CD4-positive, alpha-beta T cell treated with Interferon alpha-2 for 1 hour (primary cell): Measurements from ENCODE around the gene SKAP1.
"Not testable (repeated sequence)": the region's sequence is repeated elsewhere in the genome, so short reads cannot be mapped to it uniquely, and the experiment has no call there.

Experiments used
- DNase-seq, 2 donors: peaks; one replicate each; pipeline ENCODE4 v3.0.0-alpha.2; 2020 to 2022

The SKAP1 gene

DNA sequence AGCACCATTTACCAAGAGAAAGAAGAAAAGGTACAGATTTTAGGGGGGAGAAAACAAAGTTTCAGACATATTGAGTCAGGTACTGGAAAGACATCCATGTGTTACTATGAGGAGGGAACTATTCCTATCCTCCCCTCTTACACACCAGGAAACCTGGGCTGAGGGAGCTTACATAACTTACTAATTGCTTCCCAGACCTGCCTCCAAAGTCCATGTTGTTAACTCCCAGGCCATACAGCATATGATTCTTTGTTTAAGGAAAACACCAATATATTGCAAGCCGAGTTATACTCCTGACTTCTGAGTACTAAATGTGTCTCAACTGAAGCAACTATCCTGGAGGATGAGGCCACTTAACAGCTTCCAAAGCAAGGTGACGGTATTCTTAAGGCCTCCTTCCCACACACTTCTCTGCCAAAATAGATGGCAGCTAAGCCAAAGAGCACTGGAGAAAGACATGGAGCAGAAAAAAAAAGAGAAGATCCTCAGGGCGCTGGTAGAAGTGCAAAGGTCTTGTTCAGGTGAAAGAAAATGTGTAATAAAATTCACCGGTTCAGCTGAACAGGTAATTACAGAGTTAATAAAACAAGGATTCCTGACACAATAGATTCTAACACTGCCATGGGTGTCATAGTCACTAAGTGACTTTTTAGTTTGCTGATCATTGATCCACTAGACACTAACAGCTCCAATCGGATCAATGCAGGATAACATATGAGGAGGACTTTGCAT, 151.1 kb downstream of the SKAP1 start:
- no peak for DNase-seq

DNA sequence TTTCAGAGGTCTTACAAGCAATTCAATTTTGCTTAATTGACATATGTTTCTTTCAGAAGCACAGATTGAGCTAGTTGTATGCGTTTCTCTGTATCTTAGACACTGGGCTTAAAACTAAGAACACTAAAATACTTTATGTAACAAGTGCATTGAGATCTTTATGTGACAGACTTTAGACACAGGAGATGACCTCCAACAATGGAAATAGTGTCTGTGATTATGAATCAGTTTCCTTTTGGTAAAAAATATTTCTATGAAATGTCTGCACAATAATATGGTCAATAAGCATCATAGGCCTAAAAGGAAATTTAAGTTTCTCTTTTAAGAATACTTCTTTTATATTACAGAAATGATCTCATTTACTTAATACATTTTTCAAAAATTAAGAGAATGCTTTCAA, 153.2 kb downstream of the SKAP1 start:
- DNase-seq: no peak

DNA sequence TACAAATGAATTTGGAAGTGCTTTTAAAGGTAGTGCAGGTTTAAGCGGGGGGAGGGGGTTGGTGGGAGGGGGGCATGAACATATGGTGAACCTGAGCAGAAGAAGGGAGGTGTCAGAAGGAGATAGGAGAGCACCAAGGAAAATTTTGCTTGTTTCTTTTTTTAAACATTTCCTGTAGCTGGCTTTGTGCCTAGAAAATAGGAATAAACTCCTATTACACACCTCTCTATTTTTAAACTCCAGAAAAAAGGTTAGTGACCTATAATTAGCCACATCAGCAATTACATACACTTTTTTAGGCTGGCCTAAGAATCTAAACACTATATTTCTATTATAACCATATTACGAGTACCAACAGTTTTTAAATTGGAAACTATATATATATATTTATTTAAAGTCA, 159.1 kb downstream of the SKAP1 start:
- no peak for DNase-seq

DNA sequence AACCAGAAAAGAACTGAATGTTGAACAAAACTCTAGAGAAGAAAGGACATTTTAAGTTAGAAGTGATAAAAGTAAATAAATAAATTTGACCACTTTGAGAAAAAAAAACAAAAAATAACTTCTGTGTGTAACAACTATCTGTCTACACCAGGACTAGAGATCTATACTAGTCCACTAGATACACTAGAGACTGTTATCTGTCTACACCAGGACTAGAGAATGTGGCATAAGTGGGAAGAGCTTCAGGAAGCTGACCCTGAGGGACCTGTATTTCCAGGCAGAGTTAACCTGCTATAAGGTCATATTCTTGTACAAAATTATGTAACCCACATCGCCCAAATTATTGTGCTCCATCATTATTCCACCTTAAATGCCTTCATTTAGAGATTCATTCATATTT, 160.8 kb downstream of the SKAP1 start:
- DNase-seq: no peak

DNA sequence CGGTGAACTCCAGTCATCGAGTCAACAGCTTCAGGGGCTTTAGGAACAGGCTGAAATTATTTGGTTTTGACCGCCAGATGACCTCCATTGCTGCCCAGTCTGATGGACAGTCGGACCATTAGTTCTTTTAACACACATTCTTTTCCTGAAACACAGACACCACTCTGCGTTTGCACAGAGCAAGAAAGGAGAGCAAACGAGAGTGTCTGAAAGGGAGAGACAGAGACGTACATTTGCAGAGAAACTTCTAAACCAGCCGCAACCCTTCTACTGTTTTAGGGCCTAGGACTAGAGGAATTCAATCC, 166.3 kb downstream of the SKAP1 start:
- DNase-seq: no peak

DNA sequence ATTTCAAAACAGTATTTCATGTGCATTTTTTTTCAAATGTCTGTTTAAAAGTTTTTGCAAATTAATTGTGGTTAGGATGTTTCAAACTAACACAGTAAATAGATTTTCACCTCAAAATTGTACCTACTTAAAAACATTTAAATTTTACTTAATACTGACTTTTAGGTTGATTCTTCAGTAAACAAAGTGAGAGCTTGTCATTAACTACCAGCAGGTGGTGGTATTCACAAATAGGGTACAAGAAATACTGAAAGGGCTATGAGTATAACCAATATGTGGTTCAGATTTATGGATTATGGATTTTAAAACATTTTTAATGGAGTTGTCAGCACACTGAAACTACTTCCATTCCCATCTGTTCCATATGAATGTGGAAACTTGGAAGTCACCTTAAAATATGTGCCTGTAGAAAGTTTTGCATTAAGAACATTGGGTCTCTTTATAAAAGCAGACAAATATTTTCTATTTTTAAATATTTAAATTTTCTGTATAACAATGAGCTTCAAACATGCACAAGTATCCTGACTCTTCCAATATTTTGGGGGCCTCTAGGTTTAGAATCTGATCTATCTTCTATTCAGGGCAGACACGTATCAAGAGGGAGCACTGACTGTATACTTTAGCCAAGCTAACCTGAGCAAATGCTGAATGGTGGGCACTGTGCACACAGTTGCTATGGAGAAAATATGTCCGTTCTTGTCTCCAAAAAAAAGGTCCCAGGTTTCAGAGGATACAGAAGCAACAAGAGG, 166.9 kb downstream of the SKAP1 start:
- peak in 1 of 2 donors; percentile 31 for DNase-seq

DNA sequence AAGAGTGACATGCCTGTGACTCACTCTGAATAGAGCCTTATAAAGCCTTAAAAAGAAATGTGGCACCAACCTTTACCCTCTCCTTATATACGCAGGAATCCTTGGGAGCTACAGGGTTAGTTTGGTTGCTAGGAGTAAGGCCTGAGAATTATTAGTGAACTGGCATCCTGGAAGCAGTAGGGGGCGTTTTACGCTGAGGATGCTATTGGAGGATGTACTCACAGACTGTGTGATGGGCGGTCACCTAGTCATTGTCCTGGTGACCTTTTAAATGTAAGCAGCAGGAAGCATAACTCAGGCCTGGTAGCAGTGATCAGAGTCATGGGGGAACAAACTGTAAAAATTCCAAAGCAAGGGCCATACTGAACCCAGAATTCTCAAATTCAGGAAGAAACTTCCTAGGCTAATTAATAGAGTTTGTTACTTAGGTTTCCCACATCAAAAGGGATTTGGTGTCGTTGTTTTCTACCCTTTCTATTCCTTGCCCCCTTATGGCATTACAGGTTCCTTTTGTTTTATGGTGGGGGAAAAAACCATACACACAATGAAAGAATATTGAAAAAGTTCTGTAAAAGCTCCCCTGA, 168.6 kb downstream of the SKAP1 start:
- peak in 1 of 2 donors; percentile 15 for DNase-seq

DNA sequence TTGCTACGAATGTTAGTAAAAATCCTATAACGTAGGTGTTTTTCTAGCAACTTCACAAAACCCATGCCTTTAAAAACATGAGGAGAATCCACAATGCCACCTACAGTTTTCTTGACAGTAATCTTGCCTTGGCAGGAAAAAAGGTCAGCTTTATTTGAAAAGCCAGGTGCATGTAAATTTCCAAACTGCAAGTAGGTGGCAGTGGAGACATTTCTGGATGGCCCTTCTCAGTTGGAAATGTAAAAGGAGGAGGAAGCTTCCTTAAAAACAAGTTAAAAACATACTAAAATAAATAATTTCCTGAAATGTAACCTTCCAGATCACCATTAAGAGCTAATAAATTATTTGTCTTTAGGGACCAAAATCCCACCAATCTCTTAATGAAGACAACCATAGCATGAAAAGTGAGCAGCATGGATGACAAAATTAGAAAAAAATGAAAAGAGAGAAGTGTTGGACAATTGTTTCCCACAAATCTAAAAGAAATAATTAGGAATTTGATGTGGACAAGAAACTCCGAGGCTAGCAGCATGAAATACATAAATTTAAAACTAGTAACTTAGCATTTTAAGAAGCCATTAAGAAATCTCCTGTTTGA, 170.2 kb downstream of the SKAP1 start:
- peak in 1 of 2 donors; percentile 23 for DNase-seq

DNA sequence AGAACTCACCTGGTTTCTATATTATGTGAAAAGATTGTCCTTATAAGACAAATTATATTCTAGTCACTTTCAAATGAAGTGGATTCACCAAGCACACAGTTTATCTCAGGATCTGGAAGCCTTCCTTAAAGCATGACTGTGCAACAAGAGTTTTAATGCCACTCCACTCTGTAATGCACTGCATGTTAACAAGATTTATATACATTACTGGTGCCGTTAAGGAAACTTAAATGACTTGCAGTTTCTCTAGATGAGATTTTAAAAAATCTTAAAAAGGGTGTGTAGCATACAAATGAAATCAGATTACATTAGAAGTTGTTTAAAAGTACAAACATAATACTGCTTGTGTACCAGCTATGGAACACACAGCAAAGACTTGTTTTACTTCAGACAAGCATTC, 171.7 kb downstream of the SKAP1 start:
- no peak for DNase-seq

DNA sequence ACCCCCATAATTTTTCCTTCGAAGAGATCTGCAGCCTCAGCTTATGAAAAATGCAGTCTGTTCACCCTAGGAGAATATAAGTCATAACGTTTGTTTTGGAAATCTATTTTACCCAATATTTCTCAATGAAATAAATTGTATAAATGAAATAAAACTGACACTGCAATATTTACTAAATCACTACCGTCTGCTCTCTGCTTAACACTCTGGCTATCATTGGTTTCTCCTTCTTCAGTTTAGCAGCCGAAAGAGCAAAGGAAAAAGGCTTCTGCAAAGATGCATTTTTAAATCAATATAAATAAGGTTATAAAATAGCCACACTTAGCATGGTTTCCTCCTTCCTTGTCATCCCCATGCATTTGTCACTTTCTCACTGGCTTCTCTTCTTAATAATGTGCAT, 174.3 kb downstream of the SKAP1 start:
- DNase-seq: no peak

DNA sequence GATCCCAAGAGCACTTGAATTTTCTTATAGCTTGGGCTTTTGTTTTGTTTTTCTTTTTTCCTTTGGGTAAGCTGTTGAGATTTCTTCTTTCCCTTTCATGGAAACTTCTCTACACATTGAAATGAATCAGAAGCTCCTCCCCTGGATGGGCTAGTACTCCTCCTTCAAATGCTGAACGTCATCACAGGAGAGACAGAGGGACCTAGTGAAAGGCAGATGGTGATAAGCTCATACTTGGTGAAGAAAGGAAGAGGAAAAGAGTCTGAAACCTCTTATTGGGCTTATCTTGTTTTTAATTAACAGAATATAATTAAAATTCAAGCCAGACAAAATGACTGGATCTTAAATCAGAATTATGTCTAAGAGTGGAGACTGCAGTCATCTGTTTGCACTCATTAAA, 175.1 kb downstream of the SKAP1 start:
- no peak for DNase-seq

DNA sequence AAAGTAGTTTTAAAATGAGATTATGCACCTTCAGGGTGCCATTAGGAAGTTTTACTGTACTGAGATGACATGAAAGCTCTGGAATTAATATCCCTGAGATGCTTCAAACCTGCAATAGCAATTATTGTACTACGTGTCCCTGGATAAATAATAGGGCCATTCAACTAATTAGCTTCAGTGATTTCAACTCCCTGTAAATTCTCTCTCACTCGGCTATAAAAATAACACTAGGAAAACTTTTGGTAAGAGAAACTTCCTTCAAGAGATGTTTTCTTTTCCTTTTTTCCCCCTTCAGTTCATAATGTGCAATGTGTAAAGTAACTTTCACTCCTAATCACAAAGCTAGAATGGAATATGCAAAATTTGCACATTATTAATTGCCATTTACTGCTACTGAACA, 176.0 kb downstream of the SKAP1 start:
- no peak for DNase-seq

DNA sequence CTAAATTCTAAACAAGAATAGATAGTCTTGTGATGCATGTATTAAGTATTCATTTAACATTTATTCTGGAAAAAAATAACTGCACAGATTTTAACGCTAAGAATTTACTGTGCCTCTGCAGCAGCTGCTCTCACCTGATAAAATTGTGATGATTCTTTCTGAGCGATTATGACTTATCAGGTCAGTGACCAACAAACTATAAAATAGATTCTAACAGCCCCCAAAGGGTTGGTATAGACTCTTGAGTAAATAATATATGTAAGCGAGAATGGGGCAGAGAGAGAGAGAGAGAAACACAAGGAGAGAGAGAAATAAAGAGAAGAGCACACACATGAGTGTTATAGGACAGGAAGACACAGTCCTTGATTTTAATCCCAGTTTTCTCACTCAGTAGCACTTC, 178.1 kb downstream of the SKAP1 start:
- no peak for DNase-seq

DNA sequence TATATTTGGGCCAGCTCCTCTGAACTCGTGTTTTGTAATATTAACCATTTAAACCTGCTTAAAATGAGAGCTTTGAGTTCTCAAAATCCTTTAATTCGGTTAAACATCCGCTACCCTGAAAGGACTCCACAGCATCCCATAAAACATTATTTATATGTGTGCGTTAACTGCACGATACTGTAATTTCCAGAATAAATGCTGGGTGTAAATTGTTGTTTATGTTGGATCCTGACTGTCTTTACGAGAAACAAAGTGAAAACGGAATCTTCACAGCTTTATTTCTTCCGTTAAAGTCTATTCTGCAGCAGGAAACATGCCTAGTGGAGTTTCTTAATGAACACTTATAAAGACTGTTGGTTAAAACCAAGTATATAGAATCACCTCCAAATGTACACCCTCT, 179.1 kb downstream of the SKAP1 start:
- no peak for DNase-seq

DNA sequence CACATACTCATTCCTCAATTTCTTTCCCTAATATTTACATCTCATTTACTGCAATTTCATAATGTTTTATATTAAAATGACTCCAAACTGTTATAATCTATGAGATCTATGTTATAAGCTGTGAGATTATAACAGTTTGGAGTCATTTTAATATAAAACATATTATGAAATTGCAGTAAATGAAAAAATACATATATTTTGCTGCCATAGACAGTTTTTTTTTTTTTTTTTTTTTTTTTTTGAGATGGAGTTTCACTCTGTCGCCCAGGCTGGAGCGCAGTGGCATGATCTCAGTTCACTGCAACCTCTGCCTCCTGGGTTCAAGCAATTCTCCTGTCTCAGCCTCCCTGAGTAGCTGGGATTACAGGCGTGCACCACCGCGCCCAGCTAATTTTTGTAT, 180.0 kb downstream of the SKAP1 start:
- not testable (repeated sequence) for DNase-seq

DNA sequence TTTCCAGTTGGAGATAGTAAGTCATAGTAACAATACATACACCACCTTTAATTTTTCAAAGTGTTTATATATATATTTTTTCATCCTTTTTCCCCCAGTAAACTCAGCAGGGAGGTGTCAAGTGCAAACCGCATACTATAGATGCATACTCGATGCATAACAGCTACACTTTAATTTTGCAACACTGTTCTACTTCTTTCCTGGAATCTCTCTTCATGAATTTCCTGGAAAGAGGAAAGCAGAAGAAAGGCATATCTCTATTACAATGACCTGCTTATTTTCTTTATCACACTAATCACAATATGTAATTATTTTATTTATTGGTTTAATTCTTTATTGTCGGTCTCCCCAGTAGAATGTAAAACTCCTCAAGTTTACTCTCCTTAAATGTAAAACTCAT, 182.4 kb downstream of the SKAP1 start:
- DNase-seq: no peak

DNA sequence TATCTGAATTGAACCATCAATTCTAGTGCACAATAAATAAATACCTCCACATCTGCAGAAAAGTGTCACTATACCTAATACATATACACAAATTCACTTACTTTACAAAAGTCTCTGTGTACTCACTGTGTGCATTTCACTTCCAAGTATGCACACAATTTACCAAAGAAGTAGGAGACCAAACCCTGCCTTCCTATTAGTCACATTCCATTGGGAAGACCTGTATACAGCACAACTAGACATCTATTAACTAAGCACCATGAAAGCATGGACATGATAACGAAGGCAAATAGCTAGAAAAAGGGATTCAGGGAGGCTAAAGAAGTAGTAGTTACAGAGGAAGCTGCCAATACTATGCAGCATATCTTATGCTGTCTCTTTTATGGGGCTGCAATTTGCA, 183.0 kb downstream of the SKAP1 start:
- no peak for DNase-seq

DNA sequence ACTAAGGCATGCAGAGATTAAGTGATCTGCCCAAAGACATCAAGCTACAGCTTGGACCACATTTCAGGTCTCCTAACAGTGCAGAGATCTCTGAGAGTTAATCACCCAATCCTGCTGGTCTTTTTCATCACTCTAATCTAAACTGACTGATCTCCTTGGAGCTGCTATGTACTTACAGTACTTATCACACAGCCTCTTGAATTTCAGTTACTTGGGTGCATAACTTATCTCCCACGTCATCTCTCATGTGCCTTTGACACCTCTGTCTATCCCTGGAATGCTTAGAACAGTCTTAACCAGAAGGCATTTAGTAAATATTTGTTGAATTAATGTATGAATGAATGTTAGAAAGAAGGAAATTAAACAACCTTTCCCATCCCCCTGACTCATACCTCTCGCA, 183.4 kb downstream of the SKAP1 start:
- no peak for DNase-seq

DNA sequence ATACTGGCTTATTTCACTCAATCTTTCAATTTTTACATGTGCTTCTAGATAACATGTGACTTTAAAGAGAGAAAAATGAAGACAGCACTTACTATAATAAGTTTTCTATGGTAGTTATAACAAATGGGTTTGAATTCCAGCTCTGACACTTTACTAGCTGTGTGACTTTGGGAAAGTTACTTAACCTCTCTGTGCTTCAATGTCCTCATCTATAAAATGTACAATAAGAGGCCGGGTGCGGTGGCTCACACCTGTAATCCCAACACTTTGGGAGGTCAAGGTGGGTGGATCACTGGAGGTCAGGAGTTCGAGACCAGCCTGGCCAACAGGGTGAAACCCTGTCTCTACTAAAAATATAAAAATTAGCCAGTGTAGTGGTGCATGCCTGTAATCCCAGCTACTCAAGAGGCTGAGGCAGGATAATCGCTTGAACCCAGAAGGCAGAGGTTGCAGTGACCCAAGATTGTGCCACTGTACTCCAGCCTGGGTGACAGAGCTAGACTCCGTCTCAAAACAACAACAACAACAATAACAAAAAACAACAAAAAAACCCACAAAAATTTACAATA, 184.5 kb downstream of the SKAP1 start:
- DNase-seq: not testable (repeated sequence)

DNA sequence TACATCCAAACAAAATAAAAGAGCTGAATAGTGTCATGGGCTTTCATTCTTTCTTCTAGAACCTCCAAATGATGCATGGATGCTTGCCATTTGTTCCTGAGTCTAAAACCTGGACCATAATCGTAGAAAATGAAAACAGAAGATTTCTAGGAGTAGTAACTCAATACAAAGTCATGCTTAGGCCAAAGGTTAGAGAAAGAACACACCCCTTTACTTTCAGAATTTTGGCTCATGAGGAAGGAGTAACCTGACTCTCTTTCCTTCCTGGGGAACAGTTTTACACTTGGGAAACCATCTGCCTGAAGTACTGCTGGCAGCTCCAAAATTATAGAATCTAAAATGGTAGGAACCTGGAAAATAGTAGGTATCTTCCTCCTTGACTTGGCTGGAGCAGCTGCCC, 185.2 kb downstream of the SKAP1 start:
- no peak for DNase-seq

DNA sequence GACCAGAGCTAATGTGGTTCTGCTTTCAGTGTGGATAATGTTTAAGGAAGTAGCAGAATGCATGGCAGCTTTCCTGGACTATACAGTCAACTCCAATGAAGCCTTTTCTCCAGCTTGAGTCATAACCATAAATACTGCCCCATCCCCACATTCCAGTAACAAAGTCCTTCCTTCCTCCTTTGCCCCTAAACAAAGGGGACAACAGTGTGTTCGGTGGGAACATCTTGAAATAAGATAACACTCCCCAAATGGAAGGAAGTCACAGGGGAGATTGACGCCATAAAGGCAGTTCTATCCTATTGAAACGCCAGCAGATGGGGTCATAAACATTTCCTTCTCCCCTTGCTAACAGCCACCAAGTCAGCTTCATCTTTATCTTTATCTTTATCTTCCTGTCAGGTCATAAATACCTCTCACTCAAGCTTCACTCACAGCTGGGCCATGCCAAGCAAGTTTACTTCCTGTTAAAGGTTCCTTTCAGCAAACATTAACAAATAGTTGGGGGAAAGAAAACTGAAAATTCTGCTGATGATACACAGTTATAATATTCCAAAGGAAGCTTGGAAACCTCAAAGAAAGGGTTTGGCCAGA, 185.8 kb downstream of the SKAP1 start:
- no peak for DNase-seq

DNA sequence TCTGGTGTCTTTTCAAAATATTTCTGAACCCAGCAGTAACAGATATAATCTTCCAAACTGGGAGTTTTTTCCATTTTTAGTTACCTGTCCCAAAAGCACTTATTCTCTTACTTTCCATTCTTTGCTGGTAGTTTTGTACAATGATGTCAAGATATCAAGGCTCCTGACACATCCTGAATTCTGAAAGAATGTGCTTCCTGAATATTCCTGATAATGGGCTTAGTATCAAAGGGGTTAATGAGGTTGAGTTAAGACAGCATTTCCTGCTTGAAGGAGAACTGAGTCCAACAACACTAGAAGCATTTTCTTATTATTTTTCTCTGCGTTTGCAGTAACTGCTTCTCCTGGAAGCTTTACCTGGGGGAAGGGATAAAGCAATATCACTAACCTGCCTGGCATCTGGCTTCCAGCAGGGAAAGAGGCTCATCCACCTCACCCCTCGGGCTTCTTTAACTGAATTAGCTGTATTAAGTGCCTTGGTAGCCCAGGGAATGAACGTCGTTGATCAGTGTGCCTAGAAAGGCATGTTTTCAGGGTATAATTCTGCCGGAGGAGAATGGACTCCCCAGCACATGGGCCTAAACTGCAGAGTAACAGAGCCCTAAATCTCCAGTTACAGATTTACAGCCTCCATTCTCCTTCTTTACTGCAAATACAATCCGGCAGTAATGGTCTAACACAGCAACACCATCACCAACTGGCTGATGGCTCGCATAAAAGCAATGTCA, 188.1 kb downstream of the SKAP1 start:
- no peak for DNase-seq
